Measurements from ENCODE around the gene TNIK. TPM values are rescaled to one million over a fixed set of nuclear protein-coding genes. Genes with fewer than 3 reads are reported as not detected.

TNIK gene
- total and polyA plus RNA-seq, 12 donors = 9.3 to 51.9 (median 35.1) TPM

GRCh38 chr3:171177056-171177455 is 283.1 kb downstream of the TNIK start:
- Histone ChIP-seq H3K4me1 (peaks cover 6 to 34% (median 24%) of the 10 kb centered on the region in 9 donors), H3K27ac (peak overlapping the region in 1 of 10 donors; percentile 85), H3K27me3 (no peaks in the 10 kb centered on the region), H3K36me3 (no peaks in the 10 kb centered on the region), H3K9me3 (no peaks in the 10 kb centered on the region), H3K4me3 (no peak overlapping the region)
- intact Hi-C loops (cut with DNase I) = loop anchor here in 1 of 10 donors (5.0 kb wide), 1 partner anchor 280 kb away; no protein-coding TSS in a partner anchor
- TF ChIP-seq CTCF (IDR thresholded peaks at IDR 0.05) = no peak
- ATAC-seq = no peak
- 90 to 91% methylated on average over 3 of the region's 3 CpGs for WGBS, 2 donors
- no peak for DNase-seq

DNA sequence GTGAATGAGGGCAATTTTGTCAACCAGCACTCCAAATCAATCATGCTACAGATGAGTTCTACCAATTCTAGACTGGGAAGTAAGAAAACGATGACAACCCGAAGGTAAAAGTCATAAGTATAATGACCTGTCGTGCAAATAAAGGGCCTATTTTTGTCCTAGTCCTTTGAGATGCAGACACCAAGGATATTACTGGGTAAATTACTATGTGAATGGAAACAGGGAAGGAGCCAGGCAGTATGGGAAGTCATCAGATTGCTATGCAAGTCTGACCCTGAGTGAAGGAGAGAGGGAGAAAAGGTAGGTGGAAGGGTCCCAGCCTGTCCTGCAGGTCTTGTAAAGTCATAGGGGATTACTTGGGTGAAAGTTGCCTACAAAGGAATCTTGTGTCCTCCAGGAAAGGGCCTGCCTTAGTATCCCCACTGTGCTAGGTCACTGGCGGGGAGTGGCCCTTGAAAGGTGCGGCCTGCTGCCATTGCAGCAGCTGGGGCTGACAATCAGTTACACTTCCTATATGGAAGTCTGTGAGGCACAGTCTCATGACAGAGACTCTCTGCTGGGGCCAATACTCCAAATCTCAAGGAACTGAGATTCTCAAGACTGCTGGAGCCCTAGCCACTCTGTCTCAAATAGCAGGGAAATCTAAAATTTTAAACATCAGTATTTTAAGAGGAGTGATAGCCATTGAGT is 283.8 kb downstream of the TNIK start:
- peak in 2 of 8 donors; percentile 5 to 32 for ATAC-seq
- intact Hi-C loops (cut with DNase I) = loop anchor here in 1 of 10 donors (5.0 kb wide), 1 partner anchor 281 kb away; no protein-coding TSS in a partner anchor

DNA sequence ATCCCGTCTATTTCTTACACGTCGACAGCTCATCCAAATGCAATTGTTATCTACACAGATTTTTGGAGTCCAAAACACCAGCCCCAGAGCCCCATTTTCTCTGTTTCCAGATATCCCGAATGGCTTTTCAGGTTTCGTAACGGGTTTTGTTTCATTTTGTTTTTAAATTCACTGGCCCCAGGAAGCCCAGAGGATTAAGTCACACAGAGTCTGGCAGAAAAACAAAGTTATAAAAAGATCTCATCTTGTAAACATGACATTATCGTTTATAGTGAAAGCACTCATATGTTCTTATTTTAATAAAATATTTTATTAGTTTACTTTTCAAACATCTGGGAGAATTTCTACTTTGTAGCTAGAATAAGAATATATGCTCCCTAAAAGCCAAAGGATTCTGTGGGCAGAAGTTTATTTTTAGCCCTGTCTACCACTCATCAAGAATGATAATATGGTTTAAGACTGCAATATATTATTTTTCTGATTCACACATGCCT is 284.4 kb downstream of the TNIK start:
- 18 to 36% methylated on average over 7 of the region's 7 CpGs for WGBS, 2 donors
- ATAC-seq (peak in 5 of 8 donors; percentile 14 to 34 (median 31)), DNase-seq (no peak)
- peak overlapping the region; percentile 4 to 85 (median 60) for H3K27ac ChIP-seq
- H3K4me3 ChIP-seq = peak overlapping the region in 8 of 10 donors; percentile 22 to 44 (median 30)
- H3K9me3 ChIP-seq = no peaks in the 10 kb centered on the region
- intact Hi-C loops (cut with DNase I) = loop anchor here in 1 of 10 donors (5.0 kb wide), 1 partner anchor 282 kb away; no protein-coding TSS in a partner anchor
- H3K27me3 ChIP-seq = no peaks in the 10 kb centered on the region
- no peak for TF ChIP-seq CTCF (IDR thresholded peaks at IDR 0.05)
- H3K4me1 ChIP-seq = peaks cover 6 to 34% (median 24%) of the 10 kb centered on the region in 9 donors
- H3K36me3 ChIP-seq = peaks cover 0 to 4% (median 0%) of the 10 kb centered on the region in 9 donors

More for the DNA sequence above, 283.8 kb downstream of the TNIK start:
- Histone ChIP-seq H3K4me1 (peaks cover 6 to 34% (median 24%) of the 10 kb centered on the region in 9 donors), H3K36me3 (peaks cover 0 to 2% (median 0%) of the 10 kb centered on the region in 9 donors), H3K4me3 (peak overlapping the region in 4 of 10 donors; percentile 28 to 44 (median 38)), H3K9me3 (no peaks in the 10 kb centered on the region), H3K27me3 (no peaks in the 10 kb centered on the region), H3K27ac (peak overlapping the region; percentile 4 to 85 (median 60))
- TF ChIP-seq CTCF (IDR thresholded peaks at IDR 0.05) = no peak
- no peak for DNase-seq
- 65 to 73% methylated on average over 5 of the region's 5 CpGs for WGBS, 2 donors

DNA sequence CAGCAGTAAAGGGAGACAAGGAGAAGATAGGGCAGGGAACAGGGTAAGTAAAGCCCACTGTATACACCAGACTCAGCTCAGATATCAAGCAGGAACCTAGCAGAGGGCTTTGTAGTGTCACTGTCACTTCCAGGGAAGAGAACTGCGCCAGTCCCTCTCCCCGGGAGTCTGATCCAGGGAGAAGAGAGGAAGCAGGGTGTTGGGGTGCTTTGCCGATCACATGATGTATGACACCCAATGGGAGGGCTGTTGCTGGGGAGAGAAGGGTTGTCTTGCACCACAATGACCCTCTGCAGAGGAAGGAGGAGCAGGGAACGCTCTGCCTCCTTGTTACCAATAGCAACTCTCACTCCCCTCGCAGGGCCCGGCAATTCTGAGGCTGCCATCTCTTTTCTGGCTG is 286.5 kb downstream of the TNIK start:
- TF ChIP-seq CTCF (IDR thresholded peaks at IDR 0.05) = no peak
- intact Hi-C loops (cut with DNase I) = no loop called here
- Histone ChIP-seq H3K4me3 (no peak overlapping the region), H3K36me3 (peaks cover 0 to 4% (median 0%) of the 10 kb centered on the region in 9 donors), H3K27me3 (no peaks in the 10 kb centered on the region), H3K9me3 (no peaks in the 10 kb centered on the region), H3K4me1 (peaks cover 6 to 34% (median 24%) of the 10 kb centered on the region in 9 donors), H3K27ac (peak overlapping the region in 5 of 10 donors; percentile 20 to 83 (median 46))
- peak in 1 of 2 donors; percentile 32 for DNase-seq
- ATAC-seq = peak in 7 of 8 donors; percentile 66 to 79 (median 71)
- 51 to 55% methylated on average over 6 of the region's 6 CpGs for WGBS, 2 donors
